H1 (cell line): Measurements from ENCODE around the gene SLC27A4. TPM values are rescaled to one million over a fixed set of nuclear protein-coding genes. Genes with fewer than 3 reads are reported as not detected.

Experiments
- ASH2L ChIP-seq: fragments of 200-600, 300-600 bp; sonication (generic); IDR thresholded peaks from one replicate; pipeline ENCODE4 v1.7.1; 2017; ENCODE audit warnings: low read length
- polyA plus RNA-seq, 7 experiments: library from polyadenylated mRNA; depleted of rRNA in 3 of 7; stranded (reverse) in 5 of 7; unstranded in 2 of 7; fragments of >200 nt in 5 of 7; fragments of 200-250 nt in 2 of 7; gene quantifications; 1 replicate in 5 of 7; 2 replicates in 1 of 7; 4 replicates in 1 of 7; pipeline versions ENCODE4 v1.2.1 to v1.2.3, GENCODE V29; 2011 to 2013; ENCODE audit warnings: missing spikeins in 2 of 7, mixed read lengths in 2 of 7
- total RNA-seq: library from RNA; stranded (reverse); fragmentation: NEBNext Ultra II Directional; extraction: Animal tissue kit (Norgen Biotek cat#: 25700); gene quantifications from 2 replicates; pipeline ENCODE4 v1.2.1, GENCODE V29; 2021

The SLC27A4 gene
- total and polyA plus RNA-seq, 2 of the 8 experiments (the other 6 are each of a cell fraction or from before 2014, with no cell fraction given) = 14.9 to 20.5 TPM

GRCh38 chr9:128383791-128384190 lies 43.5 kb downstream of the SLC27A4 start (continued):
- TF ChIP-seq ASH2L = no peak
- TF ChIP-seq, all 59 proteins: peak for 0
